HT-29 (cell line): Measurements from ENCODE around the gene WWOX. TPM values are rescaled to one million over a fixed set of nuclear protein-coding genes. Genes with fewer than 3 reads are reported as not detected.

Experiments
- DNase-seq: peaks from one replicate; pipeline ENCODE4 v3.0.0-alpha.2; 2015; ENCODE audit warnings: low spot score
- total RNA-seq: library from RNA; depleted of rRNA; stranded (reverse); fragments of >200 nt; shearing (Covaris generic); gene quantifications from 2 replicates; pipeline ENCODE4 v1.2.3, GENCODE V29; 2014

The WWOX gene
- total RNA-seq, 1 experiment from 2014 or later: 27.3 TPM

DNA sequence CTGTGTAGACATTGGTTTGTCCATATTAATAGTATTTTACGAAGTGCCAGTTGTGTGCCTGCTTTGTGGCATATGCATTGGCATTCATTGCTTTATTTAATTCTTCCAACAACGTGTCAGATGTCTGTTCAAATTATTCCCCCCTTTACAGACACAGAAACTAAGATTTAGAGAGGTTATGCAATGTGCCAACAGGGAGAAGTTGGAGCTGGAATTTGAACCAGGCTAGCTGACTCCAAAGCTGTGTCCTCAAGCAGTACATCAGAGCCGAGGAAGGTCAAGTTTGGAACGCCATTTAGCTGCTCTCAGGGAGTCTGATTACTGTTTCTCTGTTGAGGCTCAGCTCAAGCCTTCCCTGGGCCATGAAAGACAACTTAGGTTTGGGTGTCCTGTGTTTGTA, 232.3 kb downstream of the WWOX start:
- DNase-seq: no peak

DNA sequence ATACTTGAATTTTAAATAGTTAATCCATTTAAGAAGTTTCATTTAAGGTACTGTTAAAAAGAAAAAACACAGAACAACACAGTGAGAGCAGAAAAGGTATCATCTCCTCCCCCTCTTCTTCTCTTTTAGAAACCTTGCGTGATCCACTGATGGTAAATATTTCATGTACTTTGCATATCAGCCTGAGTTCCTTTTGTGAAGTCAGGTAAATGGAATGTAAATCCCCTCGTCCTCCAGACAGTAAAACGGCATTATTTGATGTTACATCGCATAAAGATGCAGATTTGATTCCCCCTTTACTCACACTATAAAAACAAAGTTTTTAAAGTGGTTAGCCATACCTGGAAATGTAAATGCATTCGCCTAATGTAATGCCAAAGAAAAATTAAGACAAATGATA, 234.4 kb downstream of the WWOX start:
- DNase-seq: no peak

DNA sequence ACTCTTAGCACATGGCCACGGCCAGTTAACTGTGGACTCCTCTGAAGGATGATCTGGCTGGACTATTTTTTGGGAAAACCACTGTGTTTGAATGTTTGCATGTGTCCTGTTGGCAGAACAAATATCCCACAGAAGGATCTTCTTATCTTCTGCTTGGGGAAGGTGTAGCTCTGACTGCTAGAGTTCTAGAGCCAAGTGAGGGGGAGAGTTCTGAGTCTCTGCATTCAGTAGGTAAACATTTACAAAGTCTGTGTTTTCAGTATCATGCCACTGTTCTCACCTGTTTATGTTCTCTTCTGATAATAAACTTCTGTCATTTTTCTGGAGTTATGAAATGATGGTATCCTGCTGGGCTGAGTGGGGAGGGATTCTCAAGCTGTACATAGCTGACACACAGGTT, 241.1 kb downstream of the WWOX start:
- DNase-seq: no peak

DNA sequence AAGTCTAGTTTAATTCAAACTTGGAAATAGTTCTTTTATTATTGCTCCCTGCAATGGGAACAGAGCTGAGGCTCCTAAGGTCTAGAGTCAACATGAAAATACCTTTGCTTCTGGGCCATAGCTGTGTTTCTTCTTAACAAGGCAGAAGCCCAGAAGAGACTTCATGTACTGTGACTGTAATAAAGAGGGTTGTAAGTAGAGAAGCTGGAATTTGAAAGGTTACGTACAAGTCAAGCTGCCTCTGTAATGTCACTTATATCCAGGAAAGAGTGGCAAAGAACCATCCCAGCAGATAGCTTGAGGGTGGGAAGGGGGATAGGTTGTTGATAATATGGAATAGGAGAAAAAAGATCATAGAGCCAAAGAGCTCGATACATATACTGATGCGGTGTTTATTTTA, 248.6 kb downstream of the WWOX start:
- no peak for DNase-seq

DNA sequence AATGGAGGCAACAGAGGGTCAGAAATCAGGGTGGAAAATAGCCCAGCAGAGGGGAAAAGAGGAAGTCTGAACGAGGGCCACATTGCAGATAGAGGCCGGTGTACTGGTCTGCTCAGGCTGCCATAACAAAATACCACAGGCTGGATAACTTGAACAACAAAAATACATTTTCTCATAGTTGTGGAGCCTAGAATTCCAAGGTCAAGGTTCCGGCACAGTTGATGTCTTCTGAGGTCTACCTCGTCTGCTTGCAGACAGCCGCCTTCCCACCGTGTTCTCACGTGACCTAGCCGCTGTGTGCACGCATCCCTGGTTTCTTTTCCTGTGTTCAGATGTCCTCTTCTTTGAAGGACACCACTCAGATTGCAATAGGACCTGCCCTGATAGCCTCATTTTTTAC, 249.4 kb downstream of the WWOX start:
- no peak for DNase-seq

DNA sequence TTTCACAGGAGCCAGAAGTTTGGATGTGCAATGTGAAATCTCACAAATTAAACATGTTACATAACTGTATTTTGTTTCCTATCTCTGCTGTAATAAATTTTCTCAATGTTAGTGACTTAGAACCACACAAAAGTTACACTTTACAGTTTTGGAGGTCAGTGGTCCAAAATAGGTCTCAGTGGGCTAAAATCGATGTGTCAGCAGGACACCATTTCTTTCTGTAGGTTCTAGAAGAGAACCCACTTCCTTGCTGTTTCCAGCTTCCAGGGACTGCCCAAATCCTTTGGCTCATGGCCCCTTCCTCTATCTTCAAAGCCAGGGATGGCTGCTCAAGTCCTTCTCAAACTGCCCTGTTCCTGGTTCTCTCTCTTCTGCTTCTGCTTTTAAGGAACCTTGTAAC, 252.7 kb downstream of the WWOX start:
- DNase-seq: no peak

DNA sequence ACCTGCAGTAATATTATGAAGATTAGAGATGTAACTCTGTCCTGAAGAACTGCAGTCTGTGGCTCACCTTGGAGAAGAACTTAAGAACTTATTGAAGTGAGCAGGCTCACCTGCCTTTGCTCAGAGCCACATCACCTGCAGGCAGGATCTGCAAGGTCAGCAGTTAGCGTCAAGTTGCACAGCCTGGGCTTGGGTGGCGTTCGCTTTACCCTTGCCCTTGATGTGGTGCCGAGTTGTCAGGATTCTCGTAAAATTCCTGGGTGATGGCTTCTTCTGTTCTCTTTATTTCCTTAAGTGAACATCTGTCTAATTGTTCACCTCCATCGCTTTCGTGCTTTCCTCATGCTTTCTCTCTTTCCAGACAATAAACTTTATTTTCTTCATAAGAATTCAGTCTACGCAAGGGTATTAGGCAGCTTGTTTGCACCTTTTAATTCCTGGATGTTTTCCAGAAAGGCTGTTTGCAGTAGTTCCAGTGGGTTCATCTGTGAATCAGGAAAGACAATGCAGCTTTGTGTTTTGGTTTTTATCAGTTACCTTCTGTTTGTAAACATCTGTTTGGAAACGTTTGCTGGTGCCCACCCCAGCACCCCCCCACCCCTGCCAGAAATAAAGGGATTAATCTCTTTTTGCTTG, 254.3 kb downstream of the WWOX start:
- DNase-seq: peak; percentile 76

DNA sequence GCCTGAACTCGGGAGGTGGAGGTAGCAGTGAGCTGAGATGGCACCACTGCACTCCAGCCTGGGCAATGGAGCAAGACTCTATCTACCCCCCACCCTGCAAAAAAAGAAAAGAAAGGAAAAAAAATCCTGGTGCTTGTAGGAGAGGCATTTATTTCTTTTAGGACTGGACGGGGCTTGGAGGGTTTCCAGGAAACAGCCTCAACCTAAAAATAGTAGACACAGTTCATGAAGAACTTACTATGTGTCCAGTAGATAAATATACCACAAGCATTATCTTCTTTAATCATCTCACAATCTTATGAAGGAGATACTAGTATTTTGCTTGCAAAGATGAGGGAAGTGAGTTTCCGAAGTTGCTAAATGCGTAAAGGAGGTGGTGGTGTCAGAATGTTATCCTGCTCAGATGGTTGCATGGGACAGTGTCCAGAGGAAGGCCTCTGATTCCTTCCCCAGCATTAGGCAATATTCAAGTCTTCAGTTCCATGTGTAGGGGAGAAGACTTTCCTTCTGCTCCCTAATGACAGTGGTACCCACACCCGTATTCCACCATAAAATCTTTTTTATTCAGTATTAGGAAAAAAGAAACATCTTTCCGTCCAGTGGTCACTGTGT, 263.2 kb downstream of the WWOX start:
- no peak for DNase-seq

DNA sequence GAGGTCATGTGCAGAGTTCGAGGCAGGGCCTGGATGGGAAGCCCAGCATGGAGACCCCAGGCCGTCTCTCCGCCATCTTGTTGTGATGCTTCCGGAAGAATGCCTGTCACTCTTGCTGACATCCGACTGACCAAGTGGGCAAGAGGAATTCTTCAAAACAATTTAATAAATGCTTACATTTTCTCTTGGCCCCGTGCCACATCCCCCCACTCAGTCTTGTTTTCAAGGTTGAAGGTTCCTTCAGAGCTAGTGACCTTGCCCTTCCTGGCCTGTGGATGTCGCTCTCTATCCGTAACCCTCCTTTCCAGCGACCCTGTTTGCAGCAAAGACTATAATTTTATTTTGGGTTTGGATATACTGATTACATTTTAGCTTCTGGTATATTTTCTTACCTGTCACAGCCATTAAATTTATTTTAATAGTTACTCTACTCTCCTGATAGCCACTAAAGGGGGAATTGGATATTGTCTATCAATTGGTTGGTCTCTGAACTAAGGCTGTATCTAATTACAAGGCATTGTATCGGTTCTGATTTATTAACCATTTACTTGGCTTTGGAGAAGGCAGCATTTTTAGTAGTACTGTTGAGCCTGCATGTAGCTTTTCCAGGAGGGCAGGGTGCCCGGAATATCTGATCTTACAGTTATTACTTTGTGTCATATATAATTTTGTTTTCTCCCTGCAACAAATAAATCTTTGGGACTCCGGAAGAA, 264.5 kb downstream of the WWOX start:
- DNase-seq: no peak

DNA sequence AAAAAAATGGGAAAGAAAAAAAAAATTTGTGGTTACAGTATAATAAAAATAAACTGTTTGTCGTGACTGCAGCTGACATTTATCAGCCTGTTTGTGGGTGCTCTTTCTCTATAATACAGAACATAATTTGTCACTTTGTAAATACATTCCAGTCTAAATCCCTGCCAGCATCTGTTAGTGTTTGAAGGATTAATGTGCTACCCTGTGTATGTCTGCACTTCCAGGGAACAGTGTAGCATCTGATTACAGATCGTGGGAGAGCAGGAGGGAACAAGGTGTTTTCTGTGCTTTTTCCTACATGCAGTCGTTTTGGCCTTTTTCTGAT, 265.1 kb downstream of the WWOX start:
- no peak for DNase-seq

DNA sequence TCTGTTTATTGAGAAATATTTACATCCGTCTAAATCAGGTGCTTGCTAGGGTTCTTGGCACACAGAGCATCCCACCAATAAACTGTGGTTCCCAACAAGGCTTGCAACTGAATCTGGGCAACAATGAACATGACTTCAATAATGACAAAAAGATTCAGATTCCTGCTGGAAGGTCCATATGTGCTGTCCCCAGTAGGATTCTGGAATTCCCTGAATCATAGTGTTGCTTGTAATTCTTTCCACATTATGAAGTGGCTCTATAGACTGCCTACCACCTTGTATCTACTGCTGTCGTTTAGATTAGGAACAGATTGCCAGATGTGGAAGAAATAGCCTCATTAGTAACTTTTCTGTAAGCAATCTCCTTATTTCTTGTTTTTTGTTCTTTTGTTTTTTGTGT, 265.9 kb downstream of the WWOX start:
- no peak for DNase-seq

DNA sequence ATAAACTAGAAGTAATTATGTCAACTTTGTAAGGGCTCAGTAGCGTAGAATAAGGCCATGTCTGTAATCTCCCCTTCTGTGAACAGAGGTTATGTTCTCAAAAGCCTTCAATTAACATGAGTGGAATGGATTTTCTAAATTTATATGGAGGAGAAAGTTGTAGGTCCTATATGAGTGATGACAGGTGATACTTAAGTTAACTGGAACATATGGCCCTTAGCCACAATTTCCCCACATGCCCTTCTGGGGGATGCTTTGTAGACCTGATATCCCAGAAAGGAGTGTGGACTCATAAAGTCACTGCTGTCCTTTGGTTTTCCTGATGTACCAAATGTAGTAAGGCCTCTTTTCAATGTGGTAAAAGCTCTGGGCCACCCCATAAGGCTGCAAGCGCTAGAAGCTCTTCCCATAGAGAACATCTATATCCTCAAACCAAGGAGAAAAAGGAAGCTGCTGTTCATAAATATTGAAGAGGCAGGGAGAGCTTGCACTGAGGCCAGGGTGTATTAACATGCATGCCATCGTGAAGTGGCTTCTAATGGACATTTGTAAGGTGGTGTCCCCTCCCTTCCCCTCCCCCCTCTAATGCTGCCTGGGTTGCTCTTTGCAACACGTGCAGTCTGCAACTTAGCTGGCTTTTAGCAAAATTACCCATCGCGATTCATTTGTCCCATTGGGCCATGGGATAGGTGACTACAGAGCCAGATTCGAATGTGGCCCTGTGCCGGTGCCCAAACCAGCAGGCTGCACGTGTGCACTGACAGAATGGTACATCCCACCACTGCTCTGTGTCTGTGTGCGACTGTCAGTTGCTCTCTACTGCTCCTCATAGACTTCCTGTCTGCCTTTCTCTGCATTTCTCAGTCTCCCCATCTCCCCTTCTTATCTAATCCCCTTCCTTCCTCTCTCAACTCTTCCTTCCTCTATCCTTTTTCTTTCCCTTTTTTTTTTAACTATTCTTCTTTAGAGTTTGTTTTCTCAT, 269.0 kb downstream of the WWOX start:
- DNase-seq: no peak

DNA sequence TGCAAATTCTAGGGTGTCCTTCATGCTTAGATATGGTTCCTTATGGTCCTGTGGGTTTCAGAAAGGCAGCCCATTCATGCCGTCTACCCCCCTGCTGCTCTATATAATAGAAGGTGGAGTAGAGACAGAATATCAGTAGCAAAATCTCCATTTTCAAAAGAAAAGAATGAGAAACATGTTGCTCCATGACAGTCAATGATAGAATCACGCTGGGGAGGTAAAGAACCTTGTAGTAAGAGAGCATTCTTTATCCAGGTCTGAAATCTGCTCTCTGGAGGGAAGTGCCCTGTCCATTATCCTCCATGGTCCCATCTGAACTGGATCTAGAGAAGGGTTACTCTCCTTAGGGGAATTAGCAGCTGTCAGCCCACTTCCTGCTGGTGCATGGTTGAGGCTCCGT, 272.8 kb downstream of the WWOX start:
- no peak for DNase-seq

DNA sequence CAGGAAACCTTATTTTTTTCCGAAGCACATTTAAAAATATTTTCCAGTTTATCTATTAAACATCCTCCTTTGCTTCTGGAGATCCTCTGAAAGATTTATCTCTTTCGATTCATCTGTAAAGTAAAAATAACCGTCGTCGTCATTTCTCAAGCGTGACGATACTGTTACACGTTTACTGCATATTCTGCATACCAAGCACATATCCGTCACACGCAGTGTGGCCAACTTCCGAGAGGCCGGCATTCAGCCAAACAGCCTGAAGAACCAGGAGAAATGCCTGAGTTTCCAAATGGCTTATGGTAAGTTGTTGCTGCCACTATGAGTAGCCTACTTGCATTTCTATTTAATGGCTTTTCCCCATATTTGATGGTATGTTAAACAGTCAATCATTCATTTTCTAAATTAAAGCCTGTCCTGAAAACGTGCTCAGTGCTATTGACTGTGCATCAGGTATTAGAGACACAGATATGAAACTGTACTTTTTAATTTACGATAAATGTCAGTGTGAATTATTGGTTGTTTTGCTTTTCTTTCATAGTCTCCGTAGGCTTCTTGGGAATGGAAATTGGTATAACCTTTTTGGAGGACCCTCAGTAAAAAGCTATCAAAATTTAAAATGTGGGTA, 275.7 kb downstream of the WWOX start:
- DNase-seq: no peak

DNA sequence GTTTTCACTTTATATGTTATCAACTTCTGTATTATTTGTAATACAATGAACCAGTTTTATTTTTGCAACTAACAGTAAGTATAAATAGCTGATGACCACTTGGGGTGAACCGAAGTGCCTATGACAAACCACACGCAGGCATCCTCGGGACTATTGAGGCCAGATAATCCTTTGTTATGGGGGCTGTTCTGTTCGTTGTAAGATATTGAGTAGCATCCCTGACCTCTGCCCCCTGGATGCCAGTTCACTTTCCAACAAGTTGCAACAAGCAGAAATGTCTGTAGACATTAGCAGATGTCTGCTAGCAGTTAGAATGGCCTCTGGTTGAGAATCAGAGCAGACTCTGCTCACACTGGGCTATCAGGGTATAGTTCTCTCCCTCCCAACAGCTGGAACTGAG, 277.0 kb downstream of the WWOX start:
- no peak for DNase-seq

DNA sequence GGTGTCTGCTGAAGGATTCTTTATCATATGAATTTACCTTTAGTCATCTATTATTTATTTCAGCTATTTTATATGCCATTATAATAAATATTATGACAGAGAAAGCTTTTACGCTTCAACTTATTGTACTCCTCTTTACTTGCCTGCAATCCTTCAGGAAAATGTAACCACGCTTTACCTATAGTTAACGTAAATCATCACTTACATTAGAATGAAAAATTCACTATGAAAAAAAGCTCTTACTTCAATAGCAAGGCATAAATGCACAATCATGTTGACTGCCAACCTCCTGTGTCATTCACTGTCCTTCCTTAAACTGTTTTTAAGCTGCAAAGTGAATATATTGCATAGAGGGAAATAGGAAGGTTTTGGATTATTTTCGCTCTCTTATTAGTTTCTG, 277.9 kb downstream of the WWOX start:
- DNase-seq: no peak

DNA sequence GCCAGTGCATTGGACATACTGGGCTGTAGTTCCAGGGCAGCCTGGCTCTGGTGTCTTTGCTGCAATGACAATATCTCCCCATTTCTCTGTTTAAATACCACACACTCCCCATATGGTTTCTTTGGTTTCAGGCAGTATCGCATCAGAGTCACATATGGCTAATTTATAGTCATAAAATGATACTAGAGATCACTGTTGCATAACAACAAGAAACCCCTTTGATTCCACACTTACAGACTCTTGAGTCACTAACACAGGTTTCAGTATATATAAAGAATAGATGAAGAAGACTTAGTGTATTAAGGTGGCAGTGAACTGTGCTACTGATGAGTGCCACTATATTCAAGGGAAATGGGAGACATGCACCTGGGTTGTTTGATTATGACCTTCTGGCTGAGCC, 281.6 kb downstream of the WWOX start:
- no peak for DNase-seq

DNA sequence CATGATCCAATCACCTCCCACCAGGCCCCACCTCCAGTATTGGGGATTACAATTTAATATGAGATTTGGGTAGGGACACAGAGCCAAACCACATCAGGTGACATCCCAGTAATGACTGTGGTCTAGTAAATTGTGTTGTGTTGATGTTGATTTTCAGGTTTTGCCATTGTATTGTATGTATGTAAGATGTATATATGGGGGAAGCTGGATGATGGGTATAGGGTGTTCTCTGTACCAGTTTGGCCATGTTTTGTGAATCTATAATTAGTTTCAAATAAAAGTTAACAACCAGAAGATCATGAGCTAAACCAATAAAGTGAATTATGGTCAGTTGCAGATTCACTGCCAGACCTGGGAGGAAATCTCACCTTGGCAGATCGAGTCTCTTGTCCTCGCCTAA, 283.7 kb downstream of the WWOX start:
- DNase-seq: no peak

DNA sequence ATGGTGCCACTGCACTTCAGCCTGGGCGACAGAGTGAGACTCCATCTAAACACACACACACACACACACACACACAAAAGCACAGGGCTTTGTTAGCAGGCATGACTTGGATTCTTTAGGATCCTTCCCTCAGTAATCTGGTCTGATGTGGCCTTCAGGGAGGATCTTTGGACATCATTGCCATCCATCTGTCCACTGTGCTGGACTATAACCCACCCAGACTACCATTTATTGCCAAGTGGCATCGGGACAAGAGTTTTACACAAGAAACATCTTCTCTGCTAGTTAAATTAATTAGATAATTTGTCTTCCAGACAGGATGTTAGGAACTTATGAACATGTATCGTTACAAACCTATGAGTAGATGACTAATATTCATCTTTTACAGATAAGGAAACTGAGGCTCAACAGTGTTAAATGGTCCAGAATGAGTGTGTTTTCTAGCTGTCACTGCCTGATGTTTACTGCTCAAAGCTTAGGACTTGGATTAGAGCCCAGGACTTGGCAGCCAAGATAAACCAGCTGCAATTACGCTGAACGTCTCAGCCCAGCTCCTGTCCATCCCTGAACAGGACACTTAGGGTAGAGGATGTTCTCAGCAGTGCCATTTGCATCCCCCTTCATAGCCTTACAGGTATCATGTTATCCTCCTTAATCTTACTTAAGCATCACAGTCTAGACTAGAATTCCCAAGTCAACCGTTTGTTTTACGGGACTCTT, 285.8 kb downstream of the WWOX start:
- DNase-seq: no peak

DNA sequence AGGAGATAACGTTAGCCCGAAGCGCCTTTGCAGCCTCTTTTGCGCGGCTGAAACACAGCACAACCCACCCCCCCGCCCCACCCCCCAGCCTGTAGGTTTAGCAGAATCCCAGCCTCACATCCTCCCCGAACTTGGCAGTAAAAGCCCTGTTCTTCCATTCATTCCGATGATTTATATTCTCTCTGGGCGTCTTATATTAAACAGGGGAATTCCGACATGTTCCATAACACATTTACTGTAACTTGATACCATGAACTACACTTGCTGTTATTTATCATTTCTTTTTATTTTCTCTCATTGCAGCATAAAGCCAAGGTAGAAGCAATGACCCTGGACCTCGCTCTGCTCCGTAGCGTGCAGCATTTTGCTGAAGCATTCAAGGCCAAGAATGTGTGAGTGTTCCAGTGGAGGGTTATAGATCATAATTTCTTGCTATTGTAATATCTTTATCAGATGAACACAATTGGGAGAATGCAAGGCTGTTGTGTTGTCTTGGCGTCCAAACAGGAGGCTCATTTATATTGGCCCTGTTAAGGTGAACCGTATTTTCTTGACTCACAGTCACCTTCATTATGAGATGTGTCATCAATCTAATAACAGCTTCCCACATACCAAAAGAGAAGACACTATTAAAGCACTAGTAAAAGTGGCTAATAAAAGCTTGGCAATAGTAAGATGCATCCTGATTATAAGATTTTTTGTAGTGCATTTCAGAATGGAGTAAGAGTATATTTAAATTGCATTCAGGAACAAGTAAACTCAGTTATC, 287.3 kb downstream of the WWOX start:
- DNase-seq: no peak
